ENCODE data around the gene BRWD1.

Gene BRWD1

GRCh38 chr21:39134288-39134810 lies 179.1 kb downstream of the BRWD1 start:
- no peak for DNase-seq (ENCODE audit: low spot score)
